OCI-LY3 (cell line): Measurements from ENCODE around the gene EAPP.

Source experiments
- CTCF ChIP-seq: fragments of 200-600, 300-600 bp; sonication (generic); IDR thresholded peaks from 2 replicates; pipeline ENCODE4 v1.5.1; 2014; ENCODE audit warnings: antibody characterized with exemption, low read length, low read depth
- EZH2phosphoT487 ChIP-seq: fragments of 200-600 bp; shearing (Covaris generic); IDR thresholded peaks from 2 replicates; pipeline ENCODE4 v1.6.1; 2018; ENCODE audit warnings: antibody characterized with exemption, mixed run types, low read depth

GRCh38 chr14:34522496-34522895, 17.0 kb downstream of the EAPP start:
- TF ChIP-seq CTCF (no peak), EZH2phosphoT487 (no peak)
